Measurements from ENCODE around the gene NRF1.
A peak's percentile ranks its signal among the peaks of the same experiment; 100 is the strongest.

NRF1 gene

DNA sequence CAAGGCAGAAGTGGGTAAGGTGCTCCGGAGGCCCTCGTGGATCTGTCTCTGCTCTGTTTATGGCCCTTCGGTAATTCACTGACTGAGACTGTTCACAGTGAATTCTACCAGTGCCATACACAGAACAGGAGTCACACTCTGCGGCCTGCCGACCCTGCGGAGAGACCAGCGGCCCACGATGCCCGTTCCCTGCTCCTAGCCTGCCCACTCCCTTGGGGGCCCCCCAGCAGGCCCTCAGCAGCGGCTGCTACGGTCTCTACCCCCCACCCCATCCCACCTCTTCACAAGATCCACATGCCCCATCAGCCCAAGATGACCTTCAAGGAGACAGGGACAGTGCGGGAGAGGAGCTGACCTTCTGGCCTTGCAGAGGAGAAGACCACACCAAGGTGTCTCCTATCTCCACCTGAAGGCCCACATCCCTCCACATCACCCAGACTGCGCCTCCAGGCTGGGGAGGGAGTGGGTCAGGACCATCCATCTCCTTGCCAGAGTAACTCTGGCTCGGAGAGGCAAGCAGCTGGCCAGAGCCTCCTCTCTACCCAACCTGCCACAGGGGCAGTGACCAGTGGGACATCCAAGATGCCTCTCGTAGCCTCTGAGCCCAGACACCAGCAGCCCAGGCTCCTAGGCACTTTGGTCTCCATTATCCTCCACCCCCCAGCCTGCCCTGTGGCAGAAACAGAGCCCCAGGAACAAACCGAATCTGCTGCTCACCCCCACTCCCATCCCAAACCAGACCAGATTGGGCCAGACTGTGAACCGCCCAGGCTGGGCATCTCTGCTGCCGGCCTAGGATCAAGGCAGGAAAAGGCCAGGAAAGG lies 163.6 kb downstream of the NRF1 start:
- no peak overlapping the region for H3K27ac ChIP-seq
- TF ChIP-seq, protein P1, sequence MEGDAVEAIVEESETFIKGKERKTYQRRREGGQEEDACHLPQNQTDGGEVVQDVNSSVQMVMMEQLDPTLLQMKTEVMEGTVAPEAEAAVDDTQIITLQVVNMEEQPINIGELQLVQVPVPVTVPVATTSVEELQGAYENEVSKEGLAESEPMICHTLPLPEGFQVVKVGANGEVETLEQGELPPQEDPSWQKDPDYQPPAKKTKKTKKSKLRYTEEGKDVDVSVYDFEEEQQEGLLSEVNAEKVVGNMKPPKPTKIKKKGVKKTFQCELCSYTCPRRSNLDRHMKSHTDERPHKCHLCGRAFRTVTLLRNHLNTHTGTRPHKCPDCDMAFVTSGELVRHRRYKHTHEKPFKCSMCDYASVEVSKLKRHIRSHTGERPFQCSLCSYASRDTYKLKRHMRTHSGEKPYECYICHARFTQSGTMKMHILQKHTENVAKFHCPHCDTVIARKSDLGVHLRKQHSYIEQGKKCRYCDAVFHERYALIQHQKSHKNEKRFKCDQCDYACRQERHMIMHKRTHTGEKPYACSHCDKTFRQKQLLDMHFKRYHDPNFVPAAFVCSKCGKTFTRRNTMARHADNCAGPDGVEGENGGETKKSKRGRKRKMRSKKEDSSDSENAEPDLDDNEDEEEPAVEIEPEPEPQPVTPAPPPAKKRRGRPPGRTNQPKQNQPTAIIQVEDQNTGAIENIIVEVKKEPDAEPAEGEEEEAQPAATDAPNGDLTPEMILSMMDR (conservative IDR thresholded peaks at IDR 0.05), result no peak

DNA sequence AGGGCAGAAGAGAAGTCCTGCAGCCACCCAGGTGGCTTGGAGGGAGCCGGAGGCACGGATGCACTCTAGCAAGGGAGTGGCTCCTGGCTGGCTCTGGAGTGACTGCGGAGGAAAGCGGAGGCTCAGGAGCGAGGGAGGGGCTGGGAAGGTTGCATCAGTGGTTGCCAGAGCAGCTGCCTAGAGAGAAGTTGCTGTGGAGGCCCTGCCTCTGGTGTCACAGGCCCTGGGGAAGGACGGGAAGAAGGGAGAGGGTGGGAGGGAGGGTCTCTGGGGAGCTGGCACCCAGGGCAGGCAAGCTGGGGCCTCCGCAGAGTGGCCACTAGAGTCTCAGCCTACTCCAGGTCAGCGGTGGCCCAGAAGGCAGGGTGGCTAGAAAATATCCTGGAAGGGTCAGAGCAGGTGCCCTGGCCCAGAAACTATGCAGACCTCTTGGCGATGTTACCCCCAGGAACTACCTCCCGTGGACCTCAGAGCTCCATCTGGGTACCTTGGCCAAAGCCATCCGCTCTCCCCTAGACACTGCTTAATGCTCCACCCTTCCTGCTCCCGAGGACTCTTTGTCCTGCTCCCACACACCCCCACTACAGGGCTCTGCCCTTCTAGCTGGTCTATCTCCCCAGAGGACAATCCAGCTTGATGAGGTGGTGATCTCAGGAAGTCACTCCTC lies 164.3 kb downstream of the NRF1 start:
- TF ChIP-seq, protein P1 (conservative IDR thresholded peaks at IDR 0.05), result no peak

DNA sequence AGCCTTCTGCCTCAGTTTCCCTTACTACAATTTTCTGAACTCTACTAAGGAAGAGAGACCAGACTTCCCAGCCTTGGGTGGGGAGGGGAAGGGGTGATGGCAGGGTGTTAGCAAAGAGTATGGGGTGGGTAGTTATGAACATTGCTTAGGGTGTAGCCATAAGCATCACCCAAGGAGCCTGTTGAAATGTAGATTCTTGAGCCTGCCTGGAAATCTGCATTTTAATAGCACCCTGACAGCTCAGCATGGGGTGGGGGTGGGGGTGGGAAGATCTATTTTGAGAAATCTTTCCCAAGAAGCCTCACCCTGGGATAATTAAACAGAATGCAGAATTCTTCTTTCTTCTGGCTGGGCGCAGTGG lies 164.8 kb downstream of the NRF1 start:
- no peak overlapping the region for H3K27ac ChIP-seq
- TF ChIP-seq, protein P1 (conservative IDR thresholded peaks at IDR 0.05), result no peak

More for the DNA sequence above, 164.3 kb downstream of the NRF1 start:
- H3K27ac ChIP-seq, result no peak overlapping the region

DNA sequence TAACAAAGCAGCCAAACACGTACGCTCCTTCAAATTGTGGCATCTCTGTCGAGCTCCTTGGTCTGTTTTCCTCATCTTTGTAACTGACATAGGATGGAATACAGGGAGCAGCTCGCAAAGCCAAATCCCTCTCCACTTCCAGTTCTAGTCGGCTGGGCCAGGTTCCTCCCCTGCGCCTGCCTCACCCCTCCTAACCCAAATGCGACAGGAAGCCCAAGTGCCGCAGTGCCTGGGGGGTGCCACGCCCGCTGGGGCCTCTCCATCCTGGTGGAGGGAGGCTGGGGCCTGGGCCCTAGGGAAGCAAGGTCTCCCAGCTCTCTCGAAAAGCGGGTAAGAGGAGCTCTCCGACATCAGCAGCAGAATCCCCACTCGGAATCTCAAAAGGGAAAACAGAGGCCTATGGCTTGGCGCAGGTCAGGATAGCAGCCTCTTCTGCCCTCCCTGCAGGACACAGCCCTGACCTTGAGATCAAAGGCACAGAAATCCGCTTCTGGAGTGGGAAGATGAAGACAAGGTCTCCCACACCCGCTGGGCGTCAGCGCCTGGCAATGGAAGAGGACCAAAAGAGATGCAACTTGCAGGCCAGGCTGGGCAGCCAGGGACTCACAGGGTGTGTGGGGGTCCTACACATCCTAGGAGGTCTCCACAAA lies 165.8 kb downstream of the NRF1 start:
- TF ChIP-seq, protein P1 (conservative IDR thresholded peaks at IDR 0.05), result no peak
- no peak overlapping the region for H3K27ac ChIP-seq

DNA sequence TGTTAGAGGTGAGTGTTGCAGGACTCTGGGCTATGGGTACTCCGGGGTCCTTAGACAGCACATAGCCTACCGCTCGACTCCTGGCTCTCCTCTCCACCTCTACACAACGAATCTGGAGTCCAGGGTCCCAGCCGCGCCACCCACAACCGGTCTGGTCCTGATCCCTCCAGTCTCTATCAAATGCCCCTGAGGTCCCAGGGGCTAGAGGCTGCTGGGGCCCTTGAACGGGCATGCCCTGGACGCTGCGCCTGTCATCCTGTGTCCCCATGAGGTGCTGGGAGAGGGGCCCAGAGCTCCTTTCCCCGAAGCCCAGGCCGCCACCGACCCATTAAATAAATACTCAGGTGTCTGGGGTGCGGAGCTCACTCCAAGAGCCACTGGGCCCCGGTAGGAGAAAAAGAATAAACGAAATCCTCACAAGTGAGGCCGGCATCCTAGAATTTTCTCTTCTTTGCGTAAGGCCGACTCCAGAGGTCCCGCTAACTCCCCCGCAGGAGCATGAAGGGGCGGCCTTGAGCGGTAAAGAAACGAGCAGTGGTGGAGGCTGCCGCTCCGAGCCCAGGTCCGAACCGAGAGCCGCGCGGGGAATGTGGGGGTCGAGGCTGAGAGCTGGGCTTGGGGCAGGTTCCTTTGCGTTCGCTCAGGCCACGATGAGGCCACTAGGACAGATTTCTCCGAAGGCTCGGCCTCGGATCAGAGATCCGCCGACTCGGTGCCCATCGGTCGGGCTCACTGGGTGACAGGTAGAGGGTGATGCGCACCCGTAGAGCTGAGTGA lies 166.7 kb downstream of the NRF1 start:
- peak overlapping the region; percentile 84; the same call in 1 of the 2 replicates for H3K27ac ChIP-seq
- TF ChIP-seq, protein P1 (conservative IDR thresholded peaks at IDR 0.05), result no peak

DNA sequence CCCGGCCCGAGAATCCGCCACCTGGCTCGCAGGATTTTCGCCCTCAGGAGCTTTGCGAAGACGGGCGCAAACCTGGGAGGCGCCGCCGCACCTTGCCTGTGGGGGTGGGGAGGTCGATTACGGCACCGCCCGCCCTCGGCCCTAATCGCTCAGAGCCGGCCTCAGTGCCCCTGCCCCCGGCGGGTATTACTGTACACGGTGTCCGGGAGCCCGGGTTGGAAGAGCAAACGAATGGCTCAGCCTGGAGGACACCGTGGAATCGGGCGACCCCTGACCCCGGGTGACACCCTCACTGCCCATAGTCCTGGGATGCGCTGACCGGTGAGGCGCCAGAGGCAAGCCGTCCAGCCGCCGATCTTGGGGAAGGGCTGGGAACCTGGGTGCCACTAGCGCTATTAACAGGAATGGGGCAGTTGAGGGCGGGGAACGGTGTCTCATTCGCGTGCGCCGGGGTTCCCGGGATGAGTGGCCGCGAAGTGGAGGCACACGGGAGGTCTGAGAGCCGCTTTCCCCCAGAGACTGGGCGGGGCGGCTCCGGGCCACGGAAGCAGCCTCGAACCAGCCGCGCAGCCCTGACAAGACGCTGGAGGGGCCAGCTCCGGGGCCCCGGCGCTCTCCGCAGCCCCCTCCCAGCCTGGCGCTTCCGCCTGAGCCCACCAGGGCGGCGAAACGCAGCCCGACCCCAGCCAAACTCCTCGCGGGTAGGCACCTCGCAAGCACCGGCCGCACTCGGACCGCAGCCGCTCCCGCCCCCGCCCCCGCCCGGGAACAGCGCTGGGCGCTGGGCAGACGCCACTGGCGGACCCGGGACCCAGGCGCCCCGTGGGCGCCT lies 167.5 kb downstream of the NRF1 start:
- H3K27ac ChIP-seq, result peak overlapping the region; percentile 84
- TF ChIP-seq, protein P1 (conservative IDR thresholded peaks at IDR 0.05), result 0 out of 2 replicates have a peak, but pooled peaks have one; percentile 13

Data from VCaP (cell line).